NCI-H82 treated with DMSO at 0.1 percent for 48 hours (cell line): ENCODE results near the gene DAZAP2.

Experiments used
- DNase-seq: peaks from one replicate; lab custom pipeline; 2025; ENCODE audit not compliant: unreplicated experiment; lab: John Stamatoyannopoulos, UW

The DAZAP2 gene, protein sequence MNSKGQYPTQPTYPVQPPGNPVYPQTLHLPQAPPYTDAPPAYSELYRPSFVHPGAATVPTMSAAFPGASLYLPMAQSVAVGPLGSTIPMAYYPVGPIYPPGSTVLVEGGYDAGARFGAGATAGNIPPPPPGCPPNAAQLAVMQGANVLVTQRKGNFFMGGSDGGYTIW

GRCh38 chr12:51238510-51239334 is at the start of gene DAZAP2:
TSS of gene DAZAP2 (plus strand) at chr12:51238826. CDS start at chr12:51238908, 82 bp downstream.
- peak; percentile 83 for DNase-seq

GRCh38 chr12:51189790-51190355 is 48.8 kb upstream of the DAZAP2 start:
- DNase-seq, result no peak

- DNase-seq, result no peak
These were observed 47.8 kb upstream of the DAZAP2 start for GRCh38 chr12:51190820-51191219.

DNA sequence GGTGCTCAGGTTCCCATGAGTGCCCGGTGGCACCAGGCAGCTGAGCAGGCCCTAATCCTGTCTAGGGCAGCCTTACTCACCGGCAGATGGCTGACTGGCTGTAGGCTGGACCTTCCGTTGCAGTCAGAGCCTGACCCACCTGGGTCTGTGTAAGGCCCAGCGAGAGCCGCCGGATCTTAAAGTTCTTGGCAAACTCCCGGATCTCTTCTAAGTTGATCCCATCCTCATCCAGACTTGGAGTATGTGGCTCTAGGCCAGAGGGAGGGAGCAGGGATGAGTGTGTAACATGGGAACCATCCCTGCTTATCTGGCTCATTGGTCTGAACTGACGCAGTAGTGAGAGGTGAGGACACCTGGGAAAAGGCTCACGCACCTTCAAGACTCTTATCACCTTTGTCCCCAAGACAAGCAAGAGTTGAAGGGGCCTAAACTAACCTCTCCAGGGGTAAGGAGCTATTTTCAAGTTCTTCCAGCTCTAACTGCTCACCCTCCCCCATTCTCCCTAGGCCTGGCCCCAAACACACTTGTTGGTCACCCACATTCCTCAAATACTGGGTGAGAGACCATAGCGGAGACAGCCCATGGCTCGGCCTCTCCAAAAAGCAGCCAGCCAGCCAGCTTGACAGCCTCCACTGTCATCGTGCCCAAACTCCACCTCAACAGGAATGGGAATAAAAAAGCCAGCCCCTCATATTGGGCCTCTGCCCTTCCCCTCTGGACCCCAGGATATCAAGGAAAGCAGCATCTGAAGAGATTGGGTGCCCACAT is 46.9 kb upstream of the DAZAP2 start:
- no peak for DNase-seq

DNA sequence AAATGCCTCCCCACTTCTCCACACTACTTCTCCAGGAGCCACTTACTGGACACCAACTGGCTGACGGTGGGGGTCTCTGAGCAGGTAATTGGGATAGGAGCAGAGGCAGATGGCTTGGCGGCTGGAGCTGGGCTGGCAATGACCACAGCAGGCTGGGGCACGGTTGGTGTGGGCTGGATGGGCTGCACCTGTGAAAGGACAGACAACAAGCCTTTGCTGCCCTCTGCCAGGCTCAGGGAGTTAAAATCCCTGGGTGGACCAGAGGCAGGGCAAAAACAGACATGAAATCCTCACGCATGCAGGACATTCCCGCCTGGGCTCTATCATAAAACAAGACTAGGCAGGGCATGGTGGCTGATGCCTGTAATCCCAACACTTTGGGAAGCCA is 46.3 kb upstream of the DAZAP2 start:
- no peak for DNase-seq

- no peak for DNase-seq
These were observed 42.8 kb upstream of the DAZAP2 start for GRCh38 chr12:51195841-51196240.

- no peak for DNase-seq
These were observed 42.1 kb upstream of the DAZAP2 start for GRCh38 chr12:51196547-51196946.

- DNase-seq, result no peak
These were observed 40.7 kb upstream of the DAZAP2 start for GRCh38 chr12:51197736-51198567.

- DNase-seq, result no peak
These were observed 39.9 kb upstream of the DAZAP2 start for GRCh38 chr12:51198568-51199365.

GRCh38 chr12:51199366-51199945 is 39.2 kb upstream of the DAZAP2 start:
- DNase-seq, result no peak

- DNase-seq, result no peak
These were observed 38.5 kb upstream of the DAZAP2 start for GRCh38 chr12:51200156-51200555.

- DNase-seq, result no peak
These were observed 37.8 kb upstream of the DAZAP2 start for GRCh38 chr12:51200806-51201205.

DNA sequence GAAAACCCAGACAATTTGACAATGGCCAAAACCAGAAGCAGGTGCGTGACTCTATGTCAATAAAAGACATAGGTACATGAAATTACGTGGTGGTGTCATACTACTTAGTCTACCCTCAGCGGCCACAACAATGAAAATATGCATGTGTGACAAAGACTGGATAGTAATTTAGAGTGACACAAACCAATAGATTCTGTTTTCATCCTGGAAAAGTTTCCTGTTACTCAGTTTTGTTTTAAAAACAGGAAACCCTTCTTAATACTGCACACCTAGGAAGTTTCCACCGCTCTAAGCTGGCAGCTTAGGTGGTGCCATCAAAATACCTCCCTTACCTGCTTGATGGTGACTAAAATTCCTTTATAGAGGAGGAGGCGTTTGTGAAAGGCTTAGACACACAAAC is 35.9 kb upstream of the DAZAP2 start:
- DNase-seq, result no peak

GRCh38 chr12:51205350-51205749 is 33.3 kb upstream of the DAZAP2 start:
- no peak for DNase-seq

- no peak for DNase-seq
These were observed 30.5 kb upstream of the DAZAP2 start for GRCh38 chr12:51208016-51208660.

DNA sequence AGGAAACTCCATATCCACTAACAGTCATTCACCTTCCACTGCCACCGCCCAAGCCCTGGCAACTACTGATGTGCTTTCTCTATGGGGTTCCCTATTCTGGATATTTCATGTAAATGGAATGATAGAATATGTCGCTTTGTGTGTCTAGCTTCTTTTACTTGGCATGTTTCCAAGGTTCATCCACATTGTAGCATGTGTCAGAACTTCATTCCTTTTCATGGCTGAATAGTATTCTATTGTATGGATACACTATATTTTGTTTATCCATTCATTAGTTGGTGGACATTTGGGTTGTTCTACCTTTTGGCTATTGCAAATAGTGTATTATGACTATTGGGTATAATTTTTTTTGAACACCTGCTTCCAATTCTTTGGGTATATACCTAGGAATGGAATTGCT is 29.4 kb upstream of the DAZAP2 start:
- DNase-seq, result no peak

GRCh38 chr12:51210690-51211395 is 27.8 kb upstream of the DAZAP2 start:
- no peak for DNase-seq

- DNase-seq, result no peak
These were observed 23.7 kb upstream of the DAZAP2 start for GRCh38 chr12:51214895-51215294.
